Activated CD8-positive, alpha-beta T cell treated with anti-CD3 and anti-CD28 coated beads, Interleukin-2, amount 10 ng/mL, durations not matched to agents 7 days and 5 days (primary cell): ENCODE data around the gene KIAA0753. TPM values are rescaled to one million over a fixed set of nuclear protein-coding genes. Genes with fewer than 3 reads are reported as not detected.

Experiments used
- ATAC-seq: fragments of 150-1000 bp; cut with Tn5 transposase; one replicate; pipeline ENCODE4 v1.10.0; 2021; ENCODE audit warnings: moderate library complexity
- CTCF ChIA-PET: fragments of 350-600 bp; sonication (Branson Sonifier 250); formaldehyde crosslinking; loops from one replicate; lab custom pipeline; 2021; ENCODE audit warnings: antibody characterized with exemption; lab: Charles Lee
- POLR2A ChIA-PET: fragments of 350-600 bp; sonication (Branson Sonifier 250); formaldehyde crosslinking; loops from one replicate; lab custom pipeline; 2021; ENCODE audit warnings: antibody characterized with exemption; lab: Charles Lee
- DNase-seq: peaks from one replicate; pipeline ENCODE4 v3.0.0-alpha.2; 2020
- H3K27ac Mint-ChIP-seq: one replicate; pipeline ENCODE4 v1.8.0; 2021; ENCODE audit warnings: mild to moderate bottlenecking, mixed read lengths
- H3K27me3 Mint-ChIP-seq: one replicate; pipeline ENCODE4 v1.8.0; 2021; ENCODE audit warnings: low read depth, mixed read lengths
- H3K36me3 Mint-ChIP-seq: one replicate; pipeline ENCODE4 v1.8.0; 2021; ENCODE audit warnings: low read depth, mixed read lengths
- H3K4me1 Mint-ChIP-seq: one replicate; pipeline ENCODE4 v1.8.0; 2021; ENCODE audit warnings: low read depth, mixed read lengths
- H3K4me3 Mint-ChIP-seq: one replicate; pipeline ENCODE4 v1.8.0; 2021; ENCODE audit warnings: mild to moderate bottlenecking, mixed read lengths
- H3K9me3 Mint-ChIP-seq: one replicate; pipeline ENCODE4 v1.8.0; 2022; ENCODE audit warnings: mixed read lengths; ENCODE audit not compliant: insufficient read depth
- total RNA-seq, 2 experiments: library from RNA; stranded (reverse); gene quantifications; one replicate each; pipeline ENCODE4 v1.2.3, GENCODE V29; 2021

The KIAA0753 gene
- total RNA-seq, 2 experiments from 2014 or later = 14.0 to 19.5 TPM

- Mint-ChIP-seq H3K4me1 (peaks cover 13% of the 10 kb centered on the region), H3K9me3 (no peaks in the 10 kb centered on the region), H3K27ac (no peak overlapping the region), H3K27me3 (no peaks in the 10 kb centered on the region), H3K36me3 (peaks cover 54% of the 10 kb centered on the region), H3K4me3 (no peak overlapping the region)
- POLR2A ChIA-PET = no interaction called here
- CTCF ChIA-PET = no interaction called here
- no peak for DNase-seq
- no peak for ATAC-seq
Measured at GRCh38 chr17:6592173-6592572, 48.3 kb downstream of the KIAA0753 start.

- Mint-ChIP-seq H3K4me1 (peaks cover 13% of the 10 kb centered on the region), H3K36me3 (peaks cover 55% of the 10 kb centered on the region), H3K27ac (no peak overlapping the region), H3K4me3 (no peak overlapping the region), H3K27me3 (no peaks in the 10 kb centered on the region), H3K9me3 (no peaks in the 10 kb centered on the region)
- DNase-seq (no peak), ATAC-seq (no peak)
- ChIA-PET POLR2A (no interaction called here), CTCF (no interaction called here)
Measured at GRCh38 chr17:6591599-6592158, 48.8 kb downstream of the KIAA0753 start.

- Mint-ChIP-seq H3K27me3 (no peaks in the 10 kb centered on the region), H3K4me1 (peaks cover 13% of the 10 kb centered on the region), H3K4me3 (no peak overlapping the region), H3K27ac (no peak overlapping the region), H3K36me3 (peaks cover 62% of the 10 kb centered on the region), H3K9me3 (no peaks in the 10 kb centered on the region)
- ChIA-PET CTCF (interaction anchor here (1.6 kb wide), 1 partner anchor 11 kb away, joined by 5 read pairs; no protein-coding TSS in a partner anchor), POLR2A (interaction anchor here (0.7 kb wide), 1 partner anchor 995 kb away, joined by 3 read pairs; no protein-coding TSS in a partner anchor)
- DNase-seq = no peak
- no peak for ATAC-seq
Measured at GRCh38 chr17:6589266-6589946, 51.1 kb downstream of the KIAA0753 start.

- no peak overlapping the region for H3K4me3 Mint-ChIP-seq
- H3K27me3 Mint-ChIP-seq = no peaks in the 10 kb centered on the region
- H3K36me3 Mint-ChIP-seq = peaks cover 68% of the 10 kb centered on the region
- no peaks in the 10 kb centered on the region for H3K9me3 Mint-ChIP-seq
- DNase-seq (no peak), ATAC-seq (no peak)
- POLR2A ChIA-PET = no interaction called here
- H3K27ac Mint-ChIP-seq = no peak overlapping the region
- CTCF ChIA-PET = interaction anchor here (0.7 to 1.6 kb wide), 3 partner anchors 12 to 114 kb away, joined by 3 to 5 read pairs (median 4); no protein-coding TSS in a partner anchor
- H3K4me1 Mint-ChIP-seq = peaks cover 13% of the 10 kb centered on the region
Measured at GRCh38 chr17:6588165-6588564, 52.3 kb downstream of the KIAA0753 start.

GRCh38 chr17:6587310-6587709 lies 53.2 kb downstream of the KIAA0753 start:
- H3K36me3 Mint-ChIP-seq = peaks cover 64% of the 10 kb centered on the region
- DNase-seq = no peak
- ATAC-seq = no peak
- H3K27me3 Mint-ChIP-seq = no peaks in the 10 kb centered on the region
- H3K27ac Mint-ChIP-seq = no peak overlapping the region
- peaks cover 8% of the 10 kb centered on the region for H3K4me1 Mint-ChIP-seq
- POLR2A ChIA-PET = no interaction called here
- CTCF ChIA-PET = interaction anchor here (1.6 kb wide), 1 partner anchor 11 kb away, joined by 4 read pairs; no protein-coding TSS in a partner anchor
- no peaks in the 10 kb centered on the region for H3K9me3 Mint-ChIP-seq
- no peak overlapping the region for H3K4me3 Mint-ChIP-seq

- Mint-ChIP-seq H3K9me3 (no peaks in the 10 kb centered on the region), H3K4me1 (no peaks in the 10 kb centered on the region), H3K27ac (no peak overlapping the region), H3K36me3 (peaks cover 52% of the 10 kb centered on the region), H3K27me3 (no peaks in the 10 kb centered on the region), H3K4me3 (no peak overlapping the region)
- no peak for DNase-seq
- POLR2A ChIA-PET = no interaction called here
- ATAC-seq = no peak
- CTCF ChIA-PET = no interaction called here
Measured at GRCh38 chr17:6583411-6583810, 57.1 kb downstream of the KIAA0753 start.

GRCh38 chr17:6580625-6581024 lies 59.9 kb downstream of the KIAA0753 start:
- H3K4me1 Mint-ChIP-seq = peaks cover 9% of the 10 kb centered on the region
- no peak for ATAC-seq
- ChIA-PET POLR2A (no interaction called here), CTCF (no interaction called here)
- no peak overlapping the region for H3K4me3 Mint-ChIP-seq
- peaks cover 37% of the 10 kb centered on the region for H3K36me3 Mint-ChIP-seq
- H3K27ac Mint-ChIP-seq = no peak overlapping the region
- no peaks in the 10 kb centered on the region for H3K9me3 Mint-ChIP-seq
- DNase-seq = no peak
- no peaks in the 10 kb centered on the region for H3K27me3 Mint-ChIP-seq

GRCh38 chr17:6578491-6578890 lies 62.0 kb downstream of the KIAA0753 start:
- ChIA-PET POLR2A (interaction anchor here (0.9 kb wide), 1 partner anchor 130 kb away, joined by 3 read pairs; no protein-coding TSS in a partner anchor), CTCF (no interaction called here)
- Mint-ChIP-seq H3K27ac (no peak overlapping the region), H3K4me1 (peaks cover 18% of the 10 kb centered on the region), H3K27me3 (no peaks in the 10 kb centered on the region), H3K4me3 (no peak overlapping the region), H3K9me3 (no peaks in the 10 kb centered on the region), H3K36me3 (peaks cover 17% of the 10 kb centered on the region)
- DNase-seq (no peak), ATAC-seq (no peak)

- H3K4me3 Mint-ChIP-seq = no peak overlapping the region
- H3K27me3 Mint-ChIP-seq = no peaks in the 10 kb centered on the region
- H3K36me3 Mint-ChIP-seq = peaks cover 11% of the 10 kb centered on the region
- no peaks in the 10 kb centered on the region for H3K9me3 Mint-ChIP-seq
- DNase-seq = no peak
- ATAC-seq = no peak
- CTCF ChIA-PET = interaction anchor here (1.1 to 1.3 kb wide), 2 partner anchors 28 to 58 kb away, joined by 3 read pairs; no protein-coding TSS in a partner anchor
- H3K4me1 Mint-ChIP-seq = peaks cover 18% of the 10 kb centered on the region
- no peak overlapping the region for H3K27ac Mint-ChIP-seq
- POLR2A ChIA-PET = no interaction called here
Measured at GRCh38 chr17:6577686-6578263, 62.7 kb downstream of the KIAA0753 start.

- no peaks in the 10 kb centered on the region for H3K27me3 Mint-ChIP-seq
- POLR2A ChIA-PET = interaction anchor here (1.5 kb wide), 1 partner anchor 28 kb away, joined by 5 read pairs; no protein-coding TSS in a partner anchor
Measured at GRCh38 chr17:6576038-6576785, 64.3 kb downstream of the KIAA0753 start.

GRCh38 chr17:6575596-6575988 lies 64.9 kb downstream of the KIAA0753 start:
- Mint-ChIP-seq H3K4me3 (peak overlapping the region; percentile 17), H3K27me3 (no peaks in the 10 kb centered on the region), H3K27ac (peak overlapping the region; percentile 86), H3K9me3 (no peaks in the 10 kb centered on the region), H3K36me3 (peaks cover 7% of the 10 kb centered on the region), H3K4me1 (peaks cover 18% of the 10 kb centered on the region)
- ChIA-PET CTCF (no interaction called here), POLR2A (interaction anchor here (1.5 kb wide), 1 partner anchor 27 kb away, joined by 5 read pairs; no protein-coding TSS in a partner anchor)
- no peak for ATAC-seq
- no peak for DNase-seq

More at GRCh38 chr17:6576038-6576785, 64.3 kb downstream of the KIAA0753 start:
- H3K4me1 Mint-ChIP-seq = peaks cover 18% of the 10 kb centered on the region
- DNase-seq (no peak), ATAC-seq (no peak)
- H3K36me3 Mint-ChIP-seq = peaks cover 7% of the 10 kb centered on the region
- H3K27ac Mint-ChIP-seq = no peak overlapping the region
- no peaks in the 10 kb centered on the region for H3K9me3 Mint-ChIP-seq
- CTCF ChIA-PET = interaction anchor here (1.3 to 1.4 kb wide), 2 partner anchors 11 to 27 kb away, joined by 3 to 4 read pairs; no protein-coding TSS in a partner anchor
- H3K4me3 Mint-ChIP-seq = no peak overlapping the region
